Stimulated activated CD8-positive, alpha-beta memory T cell treated with anti-CD3 and anti-CD28 coated beads, Interleukin-2, amount 100 ng/mL, for 1 hour (primary cell): ENCODE measurements around the gene IFT74.

Experiments
- DNase-seq, 2 donors: peaks; one replicate each; pipeline ENCODE4 v3.0.0-alpha.2; 2020; ENCODE audit warnings: low read depth in 2 of 2

IFT74 gene

GRCh38 chr9:26955921-26956859, at the start of gene IFT74:
Gene IFT74, plus strand, starts transcription at chr9:26956412. Its CDS starts 5,556 bp downstream, at chr9:26961968.
- peak; percentile 88 for DNase-seq

DNA sequence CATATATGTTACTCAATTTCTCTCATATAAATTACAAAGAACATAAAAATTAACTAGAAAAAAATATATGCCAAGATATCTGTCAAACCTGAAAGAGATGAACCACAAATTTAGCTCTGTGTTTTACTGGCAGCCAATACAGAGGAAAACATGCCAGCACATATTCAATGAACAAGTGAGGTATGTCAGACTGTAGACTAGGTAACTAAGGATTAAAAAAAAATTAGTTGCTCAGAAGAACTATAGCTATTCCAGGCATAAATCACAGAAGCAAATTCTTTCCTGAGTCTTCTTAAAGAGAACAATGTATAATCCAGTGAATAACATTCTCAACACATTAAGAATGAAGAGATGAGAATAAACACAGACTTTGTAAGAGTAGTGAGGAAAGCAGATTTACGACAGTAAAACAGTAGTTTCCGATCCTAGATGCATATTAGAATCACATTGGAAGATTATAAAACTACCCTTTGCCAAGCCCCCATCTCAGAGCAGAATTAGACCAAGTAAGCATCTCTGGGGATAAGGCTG, 43.0 kb upstream of the IFT74 start:
- no peak for DNase-seq

DNA sequence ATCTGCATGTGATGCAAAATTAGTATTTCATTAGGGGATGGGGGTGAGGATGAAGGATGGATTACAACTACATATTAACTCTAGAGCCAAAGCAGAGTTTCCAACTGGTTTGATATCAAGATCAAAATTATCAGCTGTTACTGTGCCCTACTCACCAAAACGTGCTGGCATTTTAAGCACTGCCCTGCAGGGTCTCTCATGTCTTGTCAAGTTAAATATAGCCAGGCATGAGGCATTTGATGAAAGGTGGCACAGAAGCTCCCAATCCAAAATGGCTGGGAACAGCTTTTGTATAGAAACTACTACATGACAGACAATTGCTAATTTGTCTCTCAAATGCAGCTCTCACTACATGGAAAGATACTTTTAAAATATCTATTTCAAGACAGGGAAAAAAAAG, 36.5 kb upstream of the IFT74 start:
- no peak for DNase-seq

- DNase-seq, result no peak
Observed at GRCh38 chr9:26925609-26926008, 30.6 kb upstream of the IFT74 start.

GRCh38 chr9:26928902-26929495, 27.2 kb upstream of the IFT74 start:
- no peak for DNase-seq

DNA sequence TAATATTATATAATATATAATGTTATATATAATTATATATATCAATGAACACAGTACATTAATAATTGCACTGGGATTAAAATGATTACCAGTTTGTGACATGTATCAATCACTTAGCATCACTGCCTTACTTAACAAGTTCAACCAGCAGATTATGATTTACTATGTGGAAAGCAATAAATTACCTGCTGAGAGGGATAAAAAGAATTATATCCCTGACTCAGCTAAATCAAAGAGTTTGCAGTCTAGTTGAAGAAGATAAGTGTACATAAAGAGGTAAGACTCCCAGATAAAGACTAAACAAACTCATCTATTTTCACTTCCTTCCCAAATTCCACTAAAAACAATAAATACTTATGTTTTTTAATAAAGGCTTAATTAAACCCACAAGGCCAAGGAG, 20.4 kb upstream of the IFT74 start:
- DNase-seq, result no peak

DNA sequence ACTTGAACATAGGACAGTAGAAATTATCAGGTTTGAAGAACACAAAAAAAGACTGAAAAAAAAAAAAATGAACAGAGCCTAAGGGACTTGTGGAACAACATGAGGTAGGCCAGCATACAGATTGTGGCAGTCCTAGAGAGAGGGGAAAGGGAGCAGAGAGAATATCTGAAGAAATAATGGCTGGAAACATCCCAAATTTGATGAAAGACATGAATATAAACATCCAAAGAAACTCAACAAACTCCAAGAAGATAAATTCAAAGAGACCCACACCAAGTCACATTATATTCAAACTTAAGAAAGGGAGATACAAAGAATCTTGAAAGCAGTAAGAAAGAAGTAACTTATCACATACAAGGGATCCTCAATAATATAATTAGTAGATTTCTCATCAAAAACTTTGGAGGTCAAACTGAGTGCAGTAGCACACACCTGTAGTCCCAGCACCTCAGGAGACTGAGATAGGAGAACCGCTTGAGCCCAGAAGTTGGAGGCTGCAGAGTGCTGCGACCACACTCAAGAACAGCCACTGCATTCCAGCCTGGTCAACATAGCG, 18.3 kb upstream of the IFT74 start:
- no peak for DNase-seq

GRCh38 chr9:26939955-26940711, 16.1 kb upstream of the IFT74 start:
- DNase-seq, result no peak

GRCh38 chr9:26940779-26941178, 15.4 kb upstream of the IFT74 start:
- no peak for DNase-seq

- no peak for DNase-seq
Observed at GRCh38 chr9:26945591-26945990, 10.6 kb upstream of the IFT74 start.

DNA sequence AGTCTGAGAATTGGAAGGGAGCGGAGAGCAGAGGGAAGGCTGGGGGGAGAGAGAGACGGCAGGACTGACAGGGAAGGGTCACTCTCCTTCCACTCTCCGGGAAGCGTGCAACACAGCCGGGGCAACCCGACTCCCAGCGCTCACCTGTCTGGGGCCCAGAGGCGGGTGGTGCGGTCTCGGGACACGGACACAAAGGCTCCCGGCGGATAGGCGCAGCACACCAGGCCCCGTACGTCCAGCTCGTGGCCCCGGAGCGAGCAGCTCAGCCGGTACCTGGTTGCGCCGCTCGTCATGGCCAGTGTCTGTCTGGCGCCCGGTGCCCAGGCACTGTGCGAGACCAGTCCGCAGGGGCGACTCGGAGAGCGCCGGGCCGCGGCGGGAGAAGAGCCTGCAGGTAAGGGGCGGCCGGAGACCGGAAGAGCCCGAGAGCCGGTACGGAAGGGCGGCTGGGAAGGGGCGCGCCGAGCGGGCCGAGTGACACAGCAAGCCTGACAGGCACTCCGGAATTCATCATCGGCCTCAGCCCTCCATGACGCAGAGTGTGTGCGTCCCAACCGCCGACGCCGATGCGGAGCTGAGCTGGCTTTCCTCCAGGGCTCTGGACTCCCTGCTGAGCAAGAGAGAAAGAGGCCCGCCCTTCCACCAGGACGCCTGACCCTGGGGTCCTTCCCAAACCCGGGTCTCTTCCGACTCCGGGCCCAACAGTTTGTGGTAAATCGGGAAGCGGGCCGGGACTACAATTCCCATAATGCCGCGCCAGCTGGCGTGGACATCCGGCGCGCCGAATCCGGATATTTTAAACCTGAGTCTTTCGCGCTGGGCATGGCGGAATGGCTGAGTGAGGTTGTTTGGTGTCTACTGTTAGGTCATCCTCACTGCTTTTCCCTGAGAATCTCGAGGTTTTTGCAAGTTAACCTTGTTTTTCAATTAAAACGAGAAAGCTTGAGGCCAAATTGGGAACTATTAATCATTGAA, 9.2 kb upstream of the IFT74 start, which contains the start of gene PLAA:
Gene PLAA, minus strand, starts transcription at position 490 of the 975 bp plus-strand sequence. Its CDS starts 197 bp downstream, at position 293.
- DNase-seq, result peak; percentile 71 to 74

DNA sequence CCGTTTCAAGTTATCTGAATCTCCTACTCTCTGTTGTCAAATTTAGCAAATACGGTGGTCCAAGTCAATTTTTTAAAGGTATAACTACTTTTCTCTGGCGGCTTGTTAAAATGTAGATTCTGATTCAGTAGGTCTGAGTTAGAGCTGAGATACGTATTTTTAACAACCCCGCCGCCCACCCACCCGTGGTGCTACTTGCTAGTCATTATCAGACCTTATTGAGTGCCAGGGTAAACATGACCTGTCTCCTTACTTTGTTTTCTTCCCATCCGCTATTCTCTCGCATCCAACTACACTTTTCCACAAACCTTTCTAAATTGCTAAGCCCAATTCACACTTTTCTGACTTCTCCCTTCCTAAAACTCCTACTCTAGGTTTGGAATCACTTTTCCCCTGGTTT, 8.5 kb upstream of the IFT74 start:
- no peak for DNase-seq

GRCh38 chr9:26949637-26950069, 6.6 kb upstream of the IFT74 start:
- DNase-seq, result no peak

GRCh38 chr9:26950521-26950920, 5.7 kb upstream of the IFT74 start:
- no peak for DNase-seq

DNA sequence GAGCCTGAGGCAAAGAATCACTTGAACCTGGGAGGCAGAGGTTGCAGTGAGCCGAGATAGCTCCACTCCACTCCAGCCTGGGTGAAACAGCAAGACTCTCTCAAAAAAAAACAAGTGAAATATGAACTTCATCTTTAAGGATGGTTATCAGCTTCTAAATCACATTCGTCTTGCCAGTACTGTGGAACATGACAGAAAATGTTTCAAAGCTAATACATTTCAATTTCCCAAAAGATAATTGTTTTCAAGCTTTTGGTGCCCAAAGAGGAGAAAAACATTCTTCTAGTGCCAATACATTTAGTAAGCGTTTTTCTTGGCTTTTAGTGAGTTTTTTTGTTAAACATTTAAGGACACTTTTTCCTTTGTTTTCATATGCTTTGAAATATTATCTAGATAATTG, 4.4 kb upstream of the IFT74 start:
- DNase-seq, result no peak

DNA sequence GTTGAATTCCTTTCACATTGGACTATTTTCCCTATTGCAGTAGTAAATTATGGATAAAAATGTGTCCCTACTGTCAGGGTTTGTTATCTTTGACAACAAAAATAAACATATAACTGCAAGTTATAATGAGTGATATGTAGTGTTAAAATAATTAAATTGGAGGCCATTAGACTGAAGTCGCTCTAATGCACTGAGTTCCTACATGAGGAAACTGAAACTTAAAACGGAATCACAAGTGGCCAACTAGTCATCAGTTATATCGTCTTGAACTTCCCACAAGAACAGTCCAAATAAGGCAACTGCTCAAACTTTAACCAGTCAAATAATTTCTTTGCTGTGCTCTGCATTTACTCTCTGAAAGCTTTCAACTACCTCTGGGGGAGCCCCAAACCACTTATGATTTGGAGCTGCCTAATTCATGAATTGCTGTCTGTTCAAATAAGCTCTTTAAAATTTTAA, 2.1 kb upstream of the IFT74 start:
- DNase-seq, result no peak

GRCh38 chr9:26955222-26955903, 849 bp upstream of the IFT74 start:
- no peak for DNase-seq

DNA sequence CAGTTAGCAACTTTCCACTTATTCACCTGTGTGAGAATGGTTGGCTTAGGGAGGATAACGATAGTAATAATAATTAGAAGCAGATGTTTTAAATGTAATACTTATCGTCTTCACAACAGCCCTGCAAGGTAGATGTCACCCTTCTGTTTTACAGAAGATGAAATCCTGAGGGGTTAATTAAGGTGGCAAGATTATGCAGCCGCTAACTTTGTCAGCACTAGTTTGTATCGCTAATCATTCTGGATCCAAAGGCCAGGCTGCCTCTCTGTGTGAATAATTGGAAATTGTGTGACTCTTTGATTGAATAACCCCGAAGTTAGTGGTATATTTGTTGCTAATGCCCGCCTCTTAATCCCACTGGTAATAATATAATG, 635 bp downstream of the IFT74 start:
- no peak for DNase-seq

DNA sequence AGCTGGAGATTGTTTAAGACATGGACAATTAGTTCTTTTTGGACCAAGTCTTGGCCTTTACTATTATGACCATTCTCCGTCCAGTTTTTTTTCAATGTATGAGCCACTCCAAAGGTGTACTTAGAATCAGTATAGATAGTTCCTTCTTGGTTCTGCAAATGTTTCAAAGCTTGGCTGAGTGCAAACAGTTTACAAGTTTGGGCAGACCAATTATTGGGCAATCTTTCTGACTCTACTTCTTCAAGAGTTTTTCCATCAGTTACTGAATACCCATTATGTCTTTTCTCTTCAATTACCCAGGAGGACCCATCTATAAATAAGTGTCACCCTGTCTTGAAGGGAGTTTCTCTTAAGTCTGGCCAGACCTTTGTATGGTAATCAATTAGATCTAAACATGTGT, 15.5 kb downstream of the IFT74 start:
- DNase-seq, result no peak

DNA sequence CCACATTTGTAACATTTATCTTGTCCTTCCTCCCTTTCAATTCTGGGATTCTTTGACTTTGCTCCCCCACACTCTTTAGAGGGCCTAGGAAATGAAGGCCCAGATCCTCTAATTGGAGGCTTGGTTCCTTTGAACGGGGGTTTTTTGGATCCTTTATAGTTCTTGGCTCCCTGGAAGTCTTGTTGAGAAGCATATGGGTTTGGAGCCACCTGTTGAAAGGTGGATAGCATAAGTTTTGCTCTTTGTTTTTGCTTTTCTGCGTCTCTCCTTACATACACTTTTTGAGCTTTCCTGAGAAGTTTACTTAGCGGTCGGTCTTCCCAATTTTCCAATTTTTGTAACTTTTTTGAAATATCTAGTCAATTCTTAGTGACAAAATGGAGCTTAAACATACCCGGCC, 17.8 kb downstream of the IFT74 start:
- DNase-seq, result no peak
